H1 (cell line): ENCODE results near the gene ATP6AP1. TPM values are rescaled to one million over a fixed set of nuclear protein-coding genes. Genes with fewer than 3 reads are reported as not detected.
A peak's percentile ranks its signal among the peaks of the same experiment; 100 is the strongest.

Source experiments
- CTCF ChIA-PET: fragments of 300-600 bp; sonication (Branson Sonifier 250); formaldehyde crosslinking; loops from one replicate; lab custom pipeline; 2021; ENCODE audit not compliant: partially characterized antibody; lab: Charles Lee
- POLR2A ChIA-PET: fragments of 300-600 bp; sonication (Branson Sonifier 250); formaldehyde crosslinking; loops from one replicate; lab custom pipeline; 2021; ENCODE audit warnings: inconsistent platforms; ENCODE audit not compliant: partially characterized antibody; lab: Charles Lee
- DNase-seq, 2 experiments: peaks; one replicate each; pipeline versions ENCODE4 v3.0.0 to v3.0.0-alpha.2; 2010 to 2022; ENCODE audit warnings: low spot score in 2 of 2, low read depth in 1 of 2, mixed read lengths in 1 of 2
- FAIRE-seq: peaks from 2 replicates; lab custom pipeline; 2011; peaks lifted over from hg19 to GRCh38; lab: Jason Lieb, UNC
- H2AFZ ChIP-seq: 2 replicates; pipeline ENCODE4 v1.8.1; 2012; ENCODE audit warnings: low read length, inconsistent platforms
- H2AK5ac ChIP-seq: 2 replicates; pipeline ENCODE4 v1.6.1; 2013; ENCODE audit warnings: low read depth, low read length
- H2BK120ac ChIP-seq: replicated peaks from 2 replicates; pipeline ENCODE3; 2013; ENCODE audit warnings: low read depth, low read length, inconsistent platforms
- H2BK12ac ChIP-seq: 2 replicates; pipeline ENCODE4 v1.6.1; 2013; ENCODE audit warnings: low read depth, low read length
- H2BK15ac ChIP-seq: 2 replicates; pipeline ENCODE4 v1.6.1; 2013; ENCODE audit warnings: low read length
- H2BK20ac ChIP-seq: 2 replicates; pipeline ENCODE4 v1.6.1; 2013; ENCODE audit warnings: low read length
- H2BK5ac ChIP-seq: 2 replicates; pipeline ENCODE4 v1.6.1; 2013; ENCODE audit warnings: low read depth, low read length
- H3K14ac ChIP-seq: 2 replicates; pipeline ENCODE4 v1.6.1; 2013; ENCODE audit warnings: inconsistent platforms; ENCODE audit not compliant: insufficient read length
- H3K18ac ChIP-seq: 2 replicates; pipeline ENCODE4 v1.6.1; 2013; ENCODE audit warnings: low read length; ENCODE audit errors: extremely low read depth
- H3K23ac ChIP-seq: 2 replicates; pipeline ENCODE4 v1.6.1; 2013; ENCODE audit warnings: inconsistent platforms; ENCODE audit not compliant: insufficient read length
- H3K23me2 ChIP-seq: 2 replicates; pipeline ENCODE4 v1.6.1; 2013; ENCODE audit warnings: low read depth, low read length
- H3K27ac ChIP-seq: 2 replicates; pipeline ENCODE4 v1.6.1; 2011; ENCODE audit warnings: low read depth, low read length, inconsistent platforms
- H3K27me3 ChIP-seq, 4 experiments: replicated peaks in 1 of 4; 1 replicate in 1 of 4; 2 replicates in 3 of 4; pipeline versions ENCODE4 v1.6.1 to v1.8.1; 2011 to 2013; ENCODE audit warnings: low read length in 3 of 4, mild to moderate bottlenecking in 3 of 4, inconsistent platforms in 2 of 4, mixed read lengths in 2 of 4, moderate library complexity in 1 of 4; ENCODE audit not compliant: control insufficient read depth in 3 of 4, insufficient read depth in 3 of 4; ENCODE audit errors: extremely low read depth in 1 of 4
- H3K36me3 ChIP-seq, 4 experiments: 2 replicates each; pipeline versions ENCODE4 v1.6.1 to v1.8.1; 2011 to 2013; ENCODE audit warnings: mild to moderate bottlenecking in 4 of 4, low read length in 3 of 4, moderate library complexity in 2 of 4, control low read depth in 1 of 4, inconsistent platforms in 1 of 4; ENCODE audit not compliant: insufficient read depth in 4 of 4, control insufficient read depth in 2 of 4
- H3K4ac ChIP-seq: replicated peaks from 2 replicates; pipeline ENCODE3; 2013; ENCODE audit warnings: low read length, low read depth, mixed read lengths, inconsistent platforms; ENCODE audit not compliant: insufficient read length
- H3K4me1 ChIP-seq, 4 experiments: replicated peaks in 1 of 4; 1 replicate in 1 of 4; 2 replicates in 3 of 4; pipeline versions ENCODE4 v1.6.1 to v1.8.1; 2011 to 2013; ENCODE audit warnings: low read length in 3 of 4, inconsistent platforms in 2 of 4, mixed read lengths in 1 of 4; ENCODE audit not compliant: insufficient read depth in 4 of 4, control insufficient read depth in 3 of 4
- H3K4me2 ChIP-seq, 2 experiments: 2 replicates each; pipeline versions ENCODE4 v1.6.1 to v1.8.1; 2011 to 2013; ENCODE audit warnings: low read depth in 2 of 2, low read length in 2 of 2, control low read depth in 1 of 2, inconsistent platforms in 1 of 2, mild to moderate bottlenecking in 1 of 2; ENCODE audit not compliant: insufficient read depth in 1 of 2
- H3K4me3 ChIP-seq, 4 experiments: fragments of 200-600, 300-600 bp in 1 of 4; sonication (generic), shearing (Covaris generic), sonication (Bioruptor Twin) in 1 of 4; 2 replicates each; pipeline versions ENCODE4 v1.5.1 to v1.8.1; 2011 to 2016; ENCODE audit warnings: low read length in 4 of 4, low read depth in 3 of 4, control low read depth in 2 of 4, inconsistent platforms in 2 of 4, mild to moderate bottlenecking in 2 of 4, mixed read lengths in 1 of 4, moderate library complexity in 1 of 4; ENCODE audit not compliant: insufficient read depth in 2 of 4; ENCODE audit errors: extremely low read depth in 1 of 4
- H3K56ac ChIP-seq: replicated peaks from 2 replicates; pipeline ENCODE3; 2013; ENCODE audit warnings: low read depth, mild to moderate bottlenecking, mixed read lengths, low read length, inconsistent platforms; ENCODE audit not compliant: insufficient read length
- H3K79me1 ChIP-seq: 2 replicates; pipeline ENCODE4 v1.6.1; 2013; ENCODE audit warnings: low read depth, low read length, control low read depth
- H3K79me2 ChIP-seq, 2 experiments: 2 replicates each; pipeline versions ENCODE4 v1.6.1 to v1.8.1; 2012 to 2013; ENCODE audit warnings: low read length in 2 of 2, mild to moderate bottlenecking in 2 of 2, inconsistent platforms in 1 of 2; ENCODE audit not compliant: insufficient read depth in 2 of 2, control insufficient read depth in 1 of 2
- H3K9ac ChIP-seq, 4 experiments: replicated peaks in 1 of 4; 1 replicate in 1 of 4; 2 replicates in 3 of 4; pipeline versions ENCODE4 v1.6.1 to v1.8.1; 2011 to 2013; ENCODE audit warnings: low read depth in 3 of 4, low read length in 3 of 4, control low read depth in 2 of 4, mild to moderate bottlenecking in 2 of 4, moderate library complexity in 2 of 4, inconsistent platforms in 1 of 4; ENCODE audit errors: extremely low read depth in 1 of 4
- H3K9me3 ChIP-seq, 2 experiments: 2 replicates each; pipeline versions ENCODE4 v1.6.1 to v1.8.1; 2012 to 2013; ENCODE audit warnings: mild to moderate bottlenecking in 2 of 2, moderate library complexity in 2 of 2, control low read depth in 1 of 2, inconsistent platforms in 1 of 2, low read depth in 1 of 2, low read length in 1 of 2, mixed read lengths in 1 of 2; ENCODE audit not compliant: insufficient read depth in 2 of 2
- H4K20me1 ChIP-seq, 2 experiments: replicated peaks in 1 of 2; 2 replicates each; pipeline versions ENCODE3 to v1.8.1; 2011 to 2013; ENCODE audit warnings: inconsistent platforms in 2 of 2, low read length in 2 of 2, mild to moderate bottlenecking in 1 of 2; ENCODE audit not compliant: insufficient read depth in 2 of 2, control insufficient read depth in 1 of 2
- H4K5ac ChIP-seq: 2 replicates; pipeline ENCODE4 v1.6.1; 2013; ENCODE audit warnings: low read length, low read depth, mixed read lengths, inconsistent platforms; ENCODE audit not compliant: insufficient read length
- H4K8ac ChIP-seq: 2 replicates; pipeline ENCODE4 v1.8.0; 2013; ENCODE audit warnings: mild to moderate bottlenecking, moderate library complexity, low read length, inconsistent platforms; ENCODE audit not compliant: insufficient read depth; ENCODE audit errors: extremely low read depth
- H4K91ac ChIP-seq: replicated peaks from 2 replicates; pipeline ENCODE3; 2013; ENCODE audit warnings: low read length, mixed read lengths, inconsistent platforms; ENCODE audit not compliant: insufficient read length
- BCL11A ChIP-seq, 2 experiments: IDR thresholded peaks; one replicate each; pipeline ENCODE4 v1.6.1; 2011; ENCODE audit warnings: low read depth in 2 of 2, low read length in 2 of 2, mild to moderate bottlenecking in 2 of 2
- EP300 ChIP-seq, 2 experiments: IDR thresholded peaks; 1 replicate in 1 of 2; 2 replicates in 1 of 2; pipeline ENCODE4 v1.6.1; 2011 to 2012; ENCODE audit warnings: low read depth in 2 of 2, low read length in 2 of 2, mild to moderate bottlenecking in 2 of 2, borderline replicate concordance in 1 of 2, inconsistent platforms in 1 of 2, moderate library complexity in 1 of 2
- NRF1 ChIP-seq: IDR thresholded peaks from 2 replicates; pipeline ENCODE4 v1.6.1; 2011; ENCODE audit warnings: mild to moderate bottlenecking, low read depth, low read length, improper control_type of control experiment
- PHF8 ChIP-seq: fragments of 200-600 bp; sonication (generic); conservative IDR thresholded peaks from 2 replicates; pipeline ENCODE4 v1.7.1; 2012; ENCODE audit warnings: low read depth, mild to moderate bottlenecking, inconsistent platforms, low read length, moderate library complexity
- RBBP5 ChIP-seq: IDR thresholded peaks from 2 replicates; pipeline ENCODE4 v1.7.1; 2012; ENCODE audit warnings: low read depth, mild to moderate bottlenecking, inconsistent platforms, low read length, moderate library complexity, borderline replicate concordance
- SIRT6 ChIP-seq: IDR thresholded peaks from one replicate; pipeline ENCODE4 v1.7.1; 2012; ENCODE audit warnings: low read length, inconsistent platforms
- TBP ChIP-seq: IDR thresholded peaks from 2 replicates; pipeline ENCODE4 v1.6.1; 2011; ENCODE audit warnings: low read depth, low read length, improper control_type of control experiment
- WGBS, 2 experiments: shearing (Covaris generic) in 1 of 2; methylation state at CpG; one replicate each; pipeline versions ENCODE4 v1.1.6 to v1.1.7; 2013 to 2015; ENCODE audit warnings: low lambda C conversion rate in 2 of 2, mixed read lengths in 2 of 2, inconsistent platforms in 1 of 2, low coverage in 1 of 2, missing lambda C conversion rate in 1 of 2; ENCODE audit not compliant: insufficient replicate concordance in 2 of 2, insufficient coverage in 1 of 2, insufficient read length in 1 of 2; ENCODE audit errors: extremely low coverage in 1 of 2, missing lambda C conversion rate in 1 of 2; 5-methylcytosine and 5-hydroxymethylcytosine counted together
- polyA plus RNA-seq, 7 experiments: library from polyadenylated mRNA; depleted of rRNA in 3 of 7; stranded (reverse) in 5 of 7; unstranded in 2 of 7; fragments of >200 nt in 5 of 7; fragments of 200-250 nt in 2 of 7; gene quantifications; 1 replicate in 5 of 7; 2 replicates in 1 of 7; 4 replicates in 1 of 7; pipeline versions ENCODE4 v1.2.1 to v1.2.3, GENCODE V29; 2011 to 2013; ENCODE audit warnings: missing spikeins in 2 of 7, mixed read lengths in 2 of 7
- total RNA-seq: library from RNA; stranded (reverse); fragmentation: NEBNext Ultra II Directional; extraction: Animal tissue kit (Norgen Biotek cat#: 25700); gene quantifications from 2 replicates; pipeline ENCODE4 v1.2.1, GENCODE V29; 2021

Gene ATP6AP1
- total and polyA plus RNA-seq, 2 of the 8 experiments (the other 6 are each of a cell fraction or from before 2014, with no cell fraction given): 44.6 to 80.8 TPM

DNA sequence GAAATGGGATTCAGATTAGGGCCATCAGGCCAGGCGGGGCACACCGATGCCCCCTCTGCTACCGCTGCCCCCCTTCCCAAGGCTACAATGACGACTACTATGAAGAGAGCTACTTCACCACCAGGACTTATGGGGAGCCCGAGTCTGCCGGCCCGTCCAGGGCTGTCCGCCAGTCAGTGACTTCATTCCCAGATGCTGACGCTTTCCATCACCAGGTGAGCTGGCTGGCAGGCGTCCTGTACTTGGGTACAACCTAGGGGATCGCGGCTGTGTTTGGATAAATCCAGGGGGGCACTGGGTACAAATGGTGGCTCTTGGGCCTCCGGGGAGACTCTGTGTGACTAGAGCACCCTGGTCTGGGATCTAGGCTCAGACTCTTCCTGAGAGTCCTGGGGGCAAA lies 48.3 kb upstream of the ATP6AP1 start:
- TF ChIP-seq PHF8 (no peak), NRF1 (no peak), BCL11A (IDR thresholded peaks at IDR 0.05; ENCODE audit: low read depth in 2 of 2, low read length in 2 of 2) (no peak), SIRT6 (no peak), RBBP5 (no peak), TBP (no peak), EP300 (IDR thresholded peaks at IDR 0.05; ENCODE audit: borderline replicate concordance in 1 of 2, low read depth in 2 of 2, low read length in 2 of 2) (no peak)
- Histone ChIP-seq H3K18ac (no peak overlapping the region; the same call in 1 of the 2 replicates), H3K4me3 (peak overlapping the region; percentile 75 to 97 (median 78)), H2BK20ac (no peak overlapping the region), H2BK15ac (no peak overlapping the region), H3K79me1 (no peaks in the 10 kb centered on the region), H3K4ac (peak overlapping the region; percentile 69), H3K23ac (no peak overlapping the region), H3K14ac (no peak overlapping the region), H2BK5ac (no peak overlapping the region), H2BK120ac (no peak overlapping the region), H3K9me3 (no peaks in the 10 kb centered on the region), H3K36me3 (peaks cover 0 to 26% (median 0%) of the 10 kb centered on the region in 4 experiments; a peak in 2 of 8 replicates), H4K8ac (0 out of 2 replicates have a peak overlapping the region, but pooled peaks have one; percentile 57), H3K27ac (peak overlapping the region; percentile 96), H3K56ac (no peak overlapping the region), H3K79me2 (peaks cover 0 to 13% of the 10 kb centered on the region in 2 experiments; a peak in 2 of 4 replicates), H3K9ac (peak overlapping the region; percentile 84 to 92 (median 92)), H2BK12ac (no peak overlapping the region; the same call in 1 of the 2 replicates), H3K27me3 (peaks cover 0 to 3% (median 0%) of the 10 kb centered on the region in 4 experiments; a peak in 1 of 7 replicates), H2AK5ac (peak overlapping the region; percentile 53; the same call in 1 of the 2 replicates), H2AFZ (no peak overlapping the region), H4K20me1 (peaks cover 0 to 2% of the 10 kb centered on the region in 2 experiments), H3K23me2 (peaks cover 4% of the 10 kb centered on the region; the same call in 1 of the 2 replicates), H3K4me1 (peaks cover 0 to 20% (median 9%) of the 10 kb centered on the region in 4 experiments; a peak in 6 of 7 replicates), H4K5ac (peak overlapping the region; percentile 91), H4K91ac (no peak overlapping the region), H3K4me2 (peak overlapping the region; percentile 79 to 98)
- DNase-seq (no peak), FAIRE-seq (no peak)
- ChIA-PET CTCF (interaction anchor here (1.6 kb wide), 1 partner anchor 12 kb away, joined by 5 read pairs; no protein-coding TSS in a partner anchor), POLR2A (interaction anchor here (2.5 to 6.5 kb wide), 3 partner anchors 12 to 31 kb away, joined by 16 to 107 read pairs (median 104); partner anchors contain the start of gene RPL10)
- 80% methylated on average over 4 of the region's 13 CpGs; no CpG with 5 or more reads in 1 of the 2 experiments for WGBS, 2 experiments
